Right lobe of liver (tissue), 6 donors: Measurements from ENCODE around the gene XPO1. TPM values are rescaled to one million over a fixed set of nuclear protein-coding genes. Genes with fewer than 3 reads are reported as not detected.

Source experiments
- ATAC-seq, 4 donors: fragments of 200-7000 bp; cut with Tn5 transposase; one replicate each; pipeline ENCODE4 v1.9.1; 2020; ENCODE audit warnings: mild to moderate bottlenecking in 4 of 4, moderate library complexity in 4 of 4
- DNase-seq, 3 donors: peaks; one replicate each; pipeline ENCODE4 v3.0.0-alpha.2; 2020
- H3K27ac ChIP-seq, 3 donors: fragments of 200-600 bp; one replicate each; pipeline ENCODE4 v1.8.0; 2022
- H3K27me3 ChIP-seq, 2 donors: fragments of 200-600 bp; one replicate each; pipeline ENCODE4 v1.8.0; 2022
- H3K36me3 ChIP-seq, 4 donors: fragments of 200-600 bp; sonication (generic) in 1 of 4; one replicate each; pipeline versions ENCODE4 v1.5.1 to v1.8.0; 2017 to 2022; ENCODE audit warnings: control low read depth in 1 of 4
- H3K4me1 ChIP-seq, 4 donors: fragments of 200-600 bp; sonication (generic) in 1 of 4; one replicate each; pipeline versions ENCODE4 v1.5.1 to v1.8.0; 2017 to 2022; ENCODE audit warnings: control low read depth in 1 of 4
- H3K4me3 ChIP-seq, 3 donors: fragments of 200-600 bp; one replicate each; pipeline ENCODE4 v1.8.0; 2022
- H3K9me3 ChIP-seq, 4 donors: fragments of 200-600 bp; sonication (generic) in 1 of 4; one replicate each; pipeline versions ENCODE4 v1.5.1 to v1.8.0; 2017 to 2022; ENCODE audit warnings: control low read depth in 1 of 4
- CTCF ChIP-seq, 4 donors: fragments of 200-600 bp in 3 of 4; fragments of 450-650 bp in 1 of 4; IDR thresholded peaks; one replicate each; pipeline versions ENCODE4 v1.5.1 to v1.8.0; 2016 to 2022; ENCODE audit warnings: antibody characterized with exemption in 4 of 4, mild to moderate bottlenecking in 2 of 4
- POLR2A ChIP-seq: fragments of 450-650 bp; IDR thresholded peaks from one replicate; pipeline ENCODE4 v1.6.1; 2017; ENCODE audit warnings: antibody characterized with exemption, mild to moderate bottlenecking
- WGBS: methylation state at CpG from one replicate; pipeline ENCODE4 v1.1.6; 2018; ENCODE audit warnings: low coverage, low lambda C conversion rate; ENCODE audit not compliant: insufficient coverage; ENCODE audit errors: missing lambda C conversion rate; 5-methylcytosine and 5-hydroxymethylcytosine counted together
- intact Hi-C, 2 donors: fragments of 100-400 bp; cut with DNase I; formaldehyde crosslinking; loops; one replicate each; pipeline versions ENCODE4 v1.11.2 to v1.14.1; 2022
- total RNA-seq, 6 experiments: library from RNA; depleted of rRNA in 2 of 6; stranded (reverse); fragments of >200 nt in 2 of 6; fragmentation: NEBNext Ultra II Directional in 3 of 6; extraction: Animal tissue kit (Norgen Biotek cat#: 25700) in 3 of 6; gene quantifications; one replicate each; pipeline versions ENCODE4 v1.1.0 to v1.2.4, GENCODE V29; 2016 to 2023
- donor health status: DM: no; HTN: yes; CAD: no.
- donor health status: DM: no; HTN: no; CAD: no.
- donor health status: DM: no; HTN: no; CAD: no.
- donor health status: DM: no; HTN: yes; CAD: no.
- donor health status: DM: no; HTN: yes; CAD: no.

The XPO1 gene
- total RNA-seq, 6 experiments from 2014 or later, result 38.6 to 63.2 (median 51.2) TPM

GRCh38 chr2:61435291-61435690 is 102.9 kb downstream of the XPO1 start:
- WGBS, result 78% methylated on average over 1 of the region's 1 CpG
- no peak for DNase-seq
- intact Hi-C loops, result no loop called here
- TF ChIP-seq POLR2A, result no peak
- no peak for TF ChIP-seq CTCF (IDR thresholded peaks at IDR 0.05)
- Histone ChIP-seq H3K4me1 (peaks cover 0 to 58% (median 8%) of the 10 kb centered on the region in 4 donors), H3K27me3 (no peaks in the 10 kb centered on the region), H3K27ac (no peak overlapping the region), H3K36me3 (no peaks in the 10 kb centered on the region), H3K9me3 (no peaks in the 10 kb centered on the region), H3K4me3 (no peak overlapping the region)
- no peak for ATAC-seq

- Histone ChIP-seq H3K9me3 (no peaks in the 10 kb centered on the region), H3K4me1 (peaks cover 0 to 50% (median 4%) of the 10 kb centered on the region in 4 donors), H3K27ac (no peak overlapping the region), H3K4me3 (no peak overlapping the region), H3K27me3 (no peaks in the 10 kb centered on the region), H3K36me3 (no peaks in the 10 kb centered on the region)
- peak; percentile 15 to 72 (median 49) for ATAC-seq
- no peak for TF ChIP-seq CTCF (IDR thresholded peaks at IDR 0.05)
- intact Hi-C loops, result no loop called here
- peak in 2 of 3 donors; percentile 62 to 65 for DNase-seq
Observed at GRCh38 chr2:61434314-61434713, 103.8 kb downstream of the XPO1 start.

- Histone ChIP-seq H3K4me1 (peaks cover 0 to 43% (median 2%) of the 10 kb centered on the region in 4 donors), H3K9me3 (no peaks in the 10 kb centered on the region), H3K4me3 (no peak overlapping the region), H3K27ac (no peak overlapping the region), H3K36me3 (no peaks in the 10 kb centered on the region), H3K27me3 (no peaks in the 10 kb centered on the region)
- no peak for TF ChIP-seq POLR2A
- TF ChIP-seq CTCF (IDR thresholded peaks at IDR 0.05), result no peak
- no peak for DNase-seq
- 100% methylated on average over 1 of the region's 1 CpG for WGBS
- intact Hi-C loops, result no loop called here
- ATAC-seq, result no peak
Observed at GRCh38 chr2:61433606-61434005, 104.5 kb downstream of the XPO1 start.

- Histone ChIP-seq H3K27ac (no peak overlapping the region), H3K27me3 (no peaks in the 10 kb centered on the region), H3K9me3 (no peaks in the 10 kb centered on the region), H3K4me3 (no peak overlapping the region), H3K36me3 (no peaks in the 10 kb centered on the region), H3K4me1 (peaks cover 0 to 38% (median 2%) of the 10 kb centered on the region in 4 donors)
- no peak for ATAC-seq
- DNase-seq, result no peak
- intact Hi-C loops, result no loop called here
- no peak for TF ChIP-seq POLR2A
- TF ChIP-seq CTCF (IDR thresholded peaks at IDR 0.05), result no peak
- 93% methylated on average over 3 of the region's 3 CpGs for WGBS
Observed at GRCh38 chr2:61432990-61433389, 105.2 kb downstream of the XPO1 start.

GRCh38 chr2:61431345-61431744 is 106.8 kb downstream of the XPO1 start:
- H3K4me1 ChIP-seq, result peaks cover 0 to 30% (median 5%) of the 10 kb centered on the region in 4 donors
- no peaks in the 10 kb centered on the region for H3K36me3 ChIP-seq
- H3K4me3 ChIP-seq, result no peak overlapping the region
- DNase-seq (no peak), ATAC-seq (no peak)
- intact Hi-C loops, result no loop called here
- no peaks in the 10 kb centered on the region for H3K9me3 ChIP-seq
- WGBS, result 96% methylated on average over 4 of the region's 5 CpGs
- no peak overlapping the region for H3K27ac ChIP-seq
- H3K27me3 ChIP-seq, result no peaks in the 10 kb centered on the region
- TF ChIP-seq POLR2A, result no peak
- TF ChIP-seq CTCF (IDR thresholded peaks at IDR 0.05), result no peak
